K562 (cell line): ENCODE measurements around the gene SLC26A11.

Experiments used
- BRD4 ChIP-seq: fragments of 200-600 bp; sonication (generic); IDR thresholded peaks from 2 replicates; pipeline ENCODE4 v1.6.1; 2017; ENCODE audit warnings: inconsistent platforms
- CEBPG ChIP-seq, 3 experiments: fragments of 200-800 bp in 1 of 3; sonication (Bioruptor generic) in 1 of 3; sonication (generic) in 1 of 3; formaldehyde crosslinking in 1 of 3; IDR thresholded peaks in 2 of 3; conservative IDR thresholded peaks in 1 of 3; 2 replicates each; pipeline versions ENCODE4 v1.6.1 to v1.8.0; 2016 to 2022; ENCODE audit warnings: missing compliant biosample characterization in 2 of 3, missing genetic modification characterization in 2 of 3, mild to moderate bottlenecking in 1 of 3, missing genetic modification reagents in 1 of 3
- CTCF ChIP-seq, 3 experiments: IDR thresholded peaks in 2 of 3; conservative IDR thresholded peaks in 1 of 3; 2 replicates each; pipeline ENCODE4 v1.5.1; 2011 to 2012; ENCODE audit warnings: low read length in 3 of 3, mild to moderate bottlenecking in 3 of 3, control low read depth in 2 of 3, improper control_type of control experiment in 1 of 3, inconsistent platforms in 1 of 3, low read depth in 1 of 3, mixed read lengths in 1 of 3, moderate library complexity in 1 of 3; ENCODE audit not compliant: insufficient read depth in 2 of 3
- EZH2 ChIP-seq: IDR thresholded peaks from 2 replicates; pipeline ENCODE4 v1.6.1; 2012; ENCODE audit warnings: low read depth, mild to moderate bottlenecking, inconsistent platforms, low read length, borderline replicate concordance
- POLR2AphosphoS2 ChIP-seq: IDR thresholded peaks from 2 replicates; pipeline ENCODE4 v1.6.1; 2012; ENCODE audit warnings: low read length, improper control_type of control experiment
- SOX6 ChIP-seq: fragments of 450-650 bp; IDR thresholded peaks from 2 replicates; pipeline ENCODE4 v1.6.1; 2014; ENCODE audit warnings: mild to moderate bottlenecking
- TRIM24 ChIP-seq, 2 experiments: fragments of 450-650 bp; IDR thresholded peaks; 2 replicates each; pipeline ENCODE4 v1.6.1; 2016
- YY1 ChIP-seq, 3 experiments: IDR thresholded peaks; 2 replicates each; pipeline ENCODE4 v1.6.1; 2011; ENCODE audit warnings: low read length in 2 of 3, mild to moderate bottlenecking in 2 of 3, moderate library complexity in 2 of 3, borderline replicate concordance in 1 of 3, control low read depth in 1 of 3, low read depth in 1 of 3; ENCODE audit not compliant: insufficient read depth in 3 of 3, insufficient replicate concordance in 2 of 3, control insufficient read depth in 1 of 3, insufficient read length in 1 of 3; ENCODE audit errors: extremely low read depth in 1 of 3
- ZNF24 ChIP-seq: fragments of 450-650 bp; IDR thresholded peaks from 2 replicates; pipeline ENCODE4 v1.6.1; 2016

- no peak for TF ChIP-seq CEBPG (CRISPR knock-in tag; IDR thresholded peaks at IDR 0.05)
- TF ChIP-seq CEBPG (tag; conservative IDR thresholded peaks at IDR 0.05 in 1 of 2, IDR thresholded peaks at IDR 0.05 in 1 of 2) = no peak
- TF ChIP-seq CTCF (IDR thresholded peaks at IDR 0.05 in 2 of 3, conservative IDR thresholded peaks at IDR 0.05 in 1 of 3; ENCODE audit: insufficient read depth in 2 of 3, low read depth in 1 of 3, low read length in 3 of 3) = no peak
- no peak for TF ChIP-seq TRIM24 (IDR thresholded peaks at IDR 0.05)
- no peak for TF ChIP-seq BRD4
- TF ChIP-seq SOX6 = no peak
- no peak for TF ChIP-seq YY1 (IDR thresholded peaks at IDR 0.05; ENCODE audit: borderline replicate concordance in 1 of 3, control insufficient read depth in 1 of 3, extremely low read depth in 1 of 3, insufficient read depth in 3 of 3, insufficient read length in 1 of 3, insufficient replicate concordance in 2 of 3, low read depth in 1 of 3, low read length in 2 of 3)
- TF ChIP-seq EZH2 = no peak
- no peak for TF ChIP-seq POLR2AphosphoS2
- TF ChIP-seq ZNF24 = no peak
These were observed 26.5 kb downstream of the SLC26A11 start for GRCh38 chr17:80246726-80247125.
